ENCODE data around the gene SIT1.

DNA sequence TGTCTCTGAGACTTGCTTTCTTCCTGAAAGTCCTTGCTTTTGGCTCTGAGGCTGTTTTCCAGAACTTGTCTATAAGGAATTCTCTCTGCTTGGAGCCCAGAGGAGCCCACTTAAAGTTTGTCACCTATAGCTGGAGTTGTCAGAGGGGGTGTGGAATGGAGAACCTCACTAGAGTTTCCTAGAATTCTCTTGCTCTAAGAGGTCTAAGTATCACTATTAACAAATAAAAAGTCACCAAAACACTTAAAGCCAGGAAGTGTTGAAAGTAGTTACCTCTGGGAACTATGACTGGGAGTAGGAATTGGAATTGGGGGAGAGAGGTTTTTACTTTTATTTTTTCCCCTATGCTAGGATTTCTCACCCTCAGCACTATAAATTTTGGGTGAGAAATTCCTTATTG lies 15.0 kb downstream of the SIT1 start:
- TF ChIP-seq POLR2A (IDR thresholded peaks at IDR 0.05; ENCODE audit: low read depth, low read length): no peak
- TF ChIP-seq, protein P1, sequence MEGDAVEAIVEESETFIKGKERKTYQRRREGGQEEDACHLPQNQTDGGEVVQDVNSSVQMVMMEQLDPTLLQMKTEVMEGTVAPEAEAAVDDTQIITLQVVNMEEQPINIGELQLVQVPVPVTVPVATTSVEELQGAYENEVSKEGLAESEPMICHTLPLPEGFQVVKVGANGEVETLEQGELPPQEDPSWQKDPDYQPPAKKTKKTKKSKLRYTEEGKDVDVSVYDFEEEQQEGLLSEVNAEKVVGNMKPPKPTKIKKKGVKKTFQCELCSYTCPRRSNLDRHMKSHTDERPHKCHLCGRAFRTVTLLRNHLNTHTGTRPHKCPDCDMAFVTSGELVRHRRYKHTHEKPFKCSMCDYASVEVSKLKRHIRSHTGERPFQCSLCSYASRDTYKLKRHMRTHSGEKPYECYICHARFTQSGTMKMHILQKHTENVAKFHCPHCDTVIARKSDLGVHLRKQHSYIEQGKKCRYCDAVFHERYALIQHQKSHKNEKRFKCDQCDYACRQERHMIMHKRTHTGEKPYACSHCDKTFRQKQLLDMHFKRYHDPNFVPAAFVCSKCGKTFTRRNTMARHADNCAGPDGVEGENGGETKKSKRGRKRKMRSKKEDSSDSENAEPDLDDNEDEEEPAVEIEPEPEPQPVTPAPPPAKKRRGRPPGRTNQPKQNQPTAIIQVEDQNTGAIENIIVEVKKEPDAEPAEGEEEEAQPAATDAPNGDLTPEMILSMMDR (IDR thresholded peaks at IDR 0.05; ENCODE audit: extremely low read depth in 1 of 2, insufficient read depth in 1 of 2, low read depth in 1 of 2, low read length in 2 of 2): no peak

Data from endothelial cell of umbilical vein (primary cell).